NOMO-1 (cell line): ENCODE results near the gene DLG2.
"Not testable (repeated sequence)": the region's sequence is repeated elsewhere in the genome, so short reads cannot be mapped to it uniquely, and the experiment has no call there.

ENCODE experiments used
- DNase-seq, 2 experiments: peaks; one replicate each; lab custom pipeline; 2025; ENCODE audit not compliant: unreplicated experiment in 2 of 2; lab: John Stamatoyannopoulos, UW

DLG2 gene

DNA sequence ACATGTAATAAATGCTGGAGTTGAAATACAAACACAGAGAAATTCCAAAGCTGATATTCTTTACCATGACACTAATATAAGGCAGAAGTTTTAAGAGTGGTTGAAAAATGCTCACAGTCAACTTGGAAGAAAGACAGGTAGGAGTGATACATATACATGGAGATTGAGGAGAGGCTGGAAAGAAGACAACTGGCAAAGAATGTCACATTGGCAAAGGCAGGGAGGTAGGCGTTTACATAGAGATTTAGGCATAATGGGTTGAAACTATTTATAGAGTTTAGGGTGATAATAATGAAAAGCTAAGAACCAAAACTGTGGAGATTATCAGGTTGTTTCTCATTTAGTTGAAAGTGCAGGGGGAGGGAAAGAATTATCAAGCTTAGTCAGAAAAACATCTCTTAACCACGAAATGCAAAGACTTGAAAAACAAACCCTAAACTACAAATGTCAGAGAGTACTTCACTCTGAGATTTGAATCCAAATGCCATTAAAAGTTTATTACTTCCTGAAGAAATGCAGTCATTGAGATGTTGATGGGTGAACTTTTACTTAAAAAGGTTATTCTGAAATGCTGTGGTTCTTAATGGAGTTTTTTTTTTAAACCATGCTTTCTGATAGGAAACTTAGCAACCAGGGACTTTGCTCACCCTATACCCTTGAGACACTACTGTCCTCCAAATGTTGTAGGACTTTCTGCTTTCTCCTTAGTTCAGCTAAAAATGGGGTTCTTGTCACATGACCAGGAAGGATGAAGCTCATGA lies 2202.6 kb downstream of the DLG2 start:
- DNase-seq, result no peak

DNA sequence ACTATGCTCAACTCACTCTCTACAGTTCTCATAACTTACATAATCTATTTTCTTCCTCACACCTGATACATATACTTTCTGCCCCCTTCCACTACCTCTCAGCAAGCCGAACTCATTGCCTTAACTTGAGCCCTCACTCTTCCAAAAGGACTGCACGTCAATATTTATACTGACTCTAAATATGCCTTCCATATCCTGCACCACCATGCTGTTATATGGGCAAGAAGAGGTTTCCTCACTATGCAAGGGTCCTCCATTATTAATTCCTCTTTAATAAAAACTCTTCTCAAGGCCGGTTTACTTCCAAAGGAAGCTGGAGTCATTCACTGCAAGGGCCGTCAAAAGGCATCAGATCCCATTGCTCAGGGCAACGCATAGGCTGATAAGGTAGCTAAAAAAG lies 2204.5 kb downstream of the DLG2 start:
- not testable (repeated sequence) for DNase-seq

DNA sequence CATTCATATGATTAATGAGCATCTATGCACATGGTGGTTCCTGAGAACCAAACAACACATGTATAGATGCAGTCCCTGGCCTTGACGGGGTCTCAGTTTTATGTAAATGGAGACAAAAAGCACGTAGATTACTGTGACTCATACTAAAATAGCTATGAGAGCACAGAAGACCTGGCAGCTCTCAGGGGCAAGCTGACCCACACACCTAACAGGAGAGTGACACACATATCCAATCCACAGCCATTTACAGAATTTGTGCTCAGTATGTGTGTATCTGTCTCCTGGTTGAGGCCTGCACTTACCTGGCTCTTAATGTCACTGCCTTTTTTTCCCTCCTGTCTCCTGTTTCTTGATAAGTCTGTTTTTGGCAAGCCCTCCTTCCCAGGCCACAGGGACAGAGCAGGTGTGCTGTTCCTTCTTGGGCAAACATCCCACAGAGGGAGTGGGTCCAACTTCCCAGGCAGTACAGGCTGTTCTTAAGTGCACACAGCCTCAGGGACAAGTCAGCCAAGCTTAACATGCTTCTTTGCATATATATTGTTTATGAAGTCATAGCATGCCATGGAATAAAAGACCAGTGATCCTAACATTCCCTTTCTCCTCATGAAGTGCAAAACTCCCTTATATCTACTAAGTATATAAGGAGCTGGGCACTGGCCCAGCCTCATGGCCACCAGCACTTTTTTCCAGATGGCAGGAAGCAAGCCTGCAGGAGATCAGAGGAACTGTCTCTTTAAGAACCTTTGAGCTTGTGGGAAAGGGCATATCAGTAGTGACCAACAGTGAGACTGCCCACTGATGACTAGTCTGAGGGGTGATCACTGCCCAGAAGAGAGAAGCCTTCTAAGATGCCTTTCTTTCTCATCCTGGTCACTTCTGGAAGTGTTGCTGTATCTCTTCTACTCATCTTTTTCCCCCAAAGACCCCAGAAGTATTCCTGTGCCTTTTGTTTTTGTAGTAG lies 2216.3 kb downstream of the DLG2 start:
- no peak for DNase-seq

- DNase-seq, result no peak
Observed at GRCh38 chr11:83409891-83410290, 2217.3 kb downstream of the DLG2 start.

DNA sequence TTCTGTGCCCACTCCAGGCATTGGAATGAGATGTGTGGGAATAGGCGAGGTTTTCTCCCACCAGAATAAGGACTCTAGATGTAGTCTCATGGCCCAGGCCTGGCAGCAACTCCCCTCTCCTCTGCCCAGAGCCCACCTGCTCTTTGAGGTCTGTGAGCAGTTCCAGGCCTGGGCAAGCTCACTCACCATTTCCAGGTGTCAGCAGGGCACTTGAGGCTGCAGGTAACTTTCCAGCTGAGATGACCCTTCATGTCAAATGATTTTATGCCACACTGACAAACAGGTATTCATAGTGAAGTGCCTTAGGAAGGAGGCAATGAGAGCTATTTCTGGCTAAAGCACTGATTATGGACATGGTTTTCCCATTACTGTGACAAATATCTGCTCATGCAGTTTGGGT lies 2217.7 kb downstream of the DLG2 start:
- no peak for DNase-seq

DNA sequence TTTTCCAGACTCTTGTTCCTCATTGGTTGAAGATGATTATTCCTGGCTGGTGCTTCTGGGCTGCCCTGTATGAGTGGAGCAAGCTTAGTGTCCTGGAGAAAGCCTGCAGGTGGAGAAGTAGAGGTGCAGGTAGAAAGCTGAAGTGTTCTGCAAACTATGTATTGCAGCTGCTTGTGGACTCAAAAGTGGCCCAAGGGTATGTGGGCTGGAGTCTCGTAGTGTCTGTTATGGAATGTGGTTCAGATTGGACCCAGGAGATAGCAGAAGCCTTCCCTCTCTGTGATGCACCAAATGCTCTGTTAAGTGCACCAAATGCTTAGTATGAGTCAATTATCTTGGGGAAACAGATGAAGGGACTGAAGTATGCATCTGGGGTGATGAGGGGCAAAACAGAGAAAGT lies 2218.2 kb downstream of the DLG2 start:
- no peak for DNase-seq
